HepG2 (cell line): ENCODE data around the gene SZRD1. TPM values are rescaled to one million over a fixed set of nuclear protein-coding genes. Genes with fewer than 3 reads are reported as not detected.

Experiments
- ARHGAP35 ChIP-seq: sonication (generic); formaldehyde crosslinking; IDR thresholded peaks from 2 replicates; pipeline ENCODE4 v1.9.0; 2022; ENCODE audit warnings: mild to moderate bottlenecking, inconsistent platforms, moderate library complexity, missing genetic modification reagents, borderline replicate concordance
- BHLHE40 ChIP-seq: IDR thresholded peaks from 2 replicates; pipeline ENCODE4 v1.6.1; 2011; ENCODE audit warnings: low read length, improper control_type of control experiment
- DNMT3B ChIP-seq: conservative IDR thresholded peaks from 2 replicates; pipeline ENCODE4 v1.6.1; 2016; ENCODE audit warnings: missing biosample characterization, control low read depth
- HNRNPK ChIP-seq: fragments of 200-400 bp; formaldehyde crosslinking; IDR thresholded peaks from 2 replicates; pipeline ENCODE4 v1.6.1; 2018; ENCODE audit warnings: low read length, low read depth, moderate library complexity, mild to moderate bottlenecking; ENCODE audit not compliant: poor library complexity, severe bottlenecking
- HOXD1 ChIP-seq: sonication (generic); formaldehyde crosslinking; IDR thresholded peaks from 2 replicates; pipeline ENCODE4 v1.5.0; 2020; ENCODE audit warnings: missing genetic modification reagents
- PCBP1 ChIP-seq: fragments of 200-400 bp; formaldehyde crosslinking; IDR thresholded peaks from 2 replicates; pipeline ENCODE4 v1.6.1; 2017; ENCODE audit warnings: mild to moderate bottlenecking, low read depth, low read length, borderline replicate concordance
- ZNF20 ChIP-seq: sonication (generic); formaldehyde crosslinking; IDR thresholded peaks from 2 replicates; pipeline ENCODE4 v1.4.0; 2020; ENCODE audit warnings: mild to moderate bottlenecking, moderate library complexity, missing genetic modification reagents
- ZNF430 ChIP-seq: sonication (generic); formaldehyde crosslinking; IDR thresholded peaks from 2 replicates; pipeline ENCODE4 v1.9.0; 2021; ENCODE audit warnings: mild to moderate bottlenecking, missing genetic modification reagents
- ZNF788 ChIP-seq: sonication (generic); formaldehyde crosslinking; IDR thresholded peaks from 2 replicates; pipeline ENCODE4 v1.5.0; 2020; ENCODE audit warnings: mild to moderate bottlenecking, missing genetic modification reagents, borderline replicate concordance
- ZNF790 ChIP-seq: sonication (generic); formaldehyde crosslinking; IDR thresholded peaks from 2 replicates; pipeline ENCODE4 v1.8.0; 2022; ENCODE audit warnings: missing genetic modification reagents, mild to moderate bottlenecking, borderline replicate concordance
- polyA plus RNA-seq, 8 experiments: library from polyadenylated mRNA; depleted of rRNA in 3 of 8; stranded (reverse) in 7 of 8; unstranded in 1 of 8; fragments of >200 nt; fragmentation: Illumina TruSeq in 4 of 8; extraction: Trizol in 4 of 8; gene quantifications; 2 replicates each; pipeline versions ENCODE4 v1.2.1 to v1.2.3, GENCODE V29; 2011 to 2016; ENCODE audit warnings: low read depth in 4 of 8, missing spikeins in 1 of 8, mixed read lengths in 1 of 8; ENCODE audit not compliant: insufficient read depth in 1 of 8
- total RNA-seq, 5 experiments: library from RNA; depleted of rRNA; stranded (reverse); fragments of >200 nt; fragmentation: Illumina TruSeq; extraction: Trizol; gene quantifications; 2 replicates each; pipeline ENCODE4 v1.2.3, GENCODE V29; 2016; ENCODE audit warnings: low read depth in 1 of 5
- TF ChIP-seq, protein P1 (sequence below): sonication (generic); formaldehyde crosslinking; IDR thresholded peaks from 2 replicates; pipeline ENCODE4 v1.4.0; 2020; ENCODE audit warnings: missing genetic modification reagents
- TF ChIP-seq, protein P2 (sequence below), 2 experiments: sonication (generic) in 1 of 2; formaldehyde crosslinking in 1 of 2; IDR thresholded peaks; 2 replicates each; pipeline versions ENCODE4 v1.5.1 to v1.6.1; 2011 to 2020; ENCODE audit warnings: borderline replicate concordance in 1 of 2, low read depth in 1 of 2, low read length in 1 of 2, mild to moderate bottlenecking in 1 of 2, missing genetic modification reagents in 1 of 2, moderate library complexity in 1 of 2
- TF ChIP-seq, protein P3 (sequence below): IDR thresholded peaks from 2 replicates; pipeline ENCODE4 v1.6.1; 2016; ENCODE audit warnings: missing genetic modification reagents, missing compliant biosample characterization
- TF ChIP-seq, protein P4 (sequence below): sonication (generic); formaldehyde crosslinking; IDR thresholded peaks from 2 replicates; pipeline ENCODE4 v1.4.0; 2020; ENCODE audit warnings: missing genetic modification reagents, borderline replicate concordance
- TF ChIP-seq, protein P5 (sequence below): sonication (generic); formaldehyde crosslinking; IDR thresholded peaks from 2 replicates; pipeline ENCODE4 v1.8.1; 2023; ENCODE audit warnings: mild to moderate bottlenecking, missing genetic modification reagents
- TF ChIP-seq, protein P6 (sequence below): sonication (generic); formaldehyde crosslinking; IDR thresholded peaks from 2 replicates; pipeline ENCODE4 v1.5.0; 2020; ENCODE audit warnings: missing genetic modification reagents

SZRD1 gene
- total and polyA plus RNA-seq, 2 of the 13 experiments (the other 11 are each of a cell fraction or from before 2014, with no cell fraction given) = 28.5 to 41.4 TPM

DNA sequence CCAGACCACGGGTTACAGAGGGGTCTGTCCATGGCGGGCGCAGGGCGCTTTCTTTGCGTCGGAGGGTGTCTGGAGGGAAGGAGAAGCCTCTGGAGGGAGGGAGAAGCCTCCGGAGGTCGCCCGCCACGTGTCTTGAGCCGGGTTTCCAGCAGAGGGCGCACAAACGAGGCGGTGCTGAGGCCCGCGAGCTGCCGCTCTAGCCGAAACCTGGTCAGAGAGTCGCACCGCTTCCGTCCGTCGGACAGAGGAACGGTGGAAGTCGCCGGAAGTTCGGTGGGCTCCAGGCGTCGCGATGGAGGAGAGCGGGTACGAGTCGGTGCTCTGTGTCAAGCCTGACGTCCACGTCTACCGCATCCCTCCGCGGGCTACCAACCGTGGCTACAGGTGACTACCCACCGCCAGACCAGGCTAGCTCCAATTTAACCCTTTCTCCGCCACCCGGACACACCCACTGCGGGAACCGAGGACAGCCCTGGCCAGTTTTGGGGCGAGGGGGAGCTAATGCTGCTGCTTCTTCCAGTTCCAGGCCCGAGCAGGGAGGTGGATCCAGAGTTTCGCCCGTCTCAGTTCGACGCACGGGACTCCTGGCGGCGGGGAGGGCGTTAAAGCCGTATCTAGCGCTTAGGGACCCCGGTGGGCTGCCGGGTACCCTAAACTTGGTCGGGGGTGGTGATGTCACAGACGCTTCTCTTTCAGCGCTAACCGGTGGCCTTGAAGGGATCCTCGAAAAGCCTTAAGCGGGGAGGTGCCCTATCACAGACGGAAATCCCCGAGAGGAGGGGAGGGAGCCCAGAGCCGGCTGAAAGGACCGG lies 73.6 kb downstream of the SZRD1 start, which contains the start of gene NECAP2 (continued):
- peak; percentile 52; the same call in 1 of the 2 replicates for TF ChIP-seq PCBP1
- 0 out of 2 replicates have a peak, but pooled peaks have one; percentile 56 for TF ChIP-seq DNMT3B (CRISPR knock-in tag)
- TF ChIP-seq BHLHE40 = peak; percentile 3; the same call in 1 of the 2 replicates
- TF ChIP-seq, protein P1, sequence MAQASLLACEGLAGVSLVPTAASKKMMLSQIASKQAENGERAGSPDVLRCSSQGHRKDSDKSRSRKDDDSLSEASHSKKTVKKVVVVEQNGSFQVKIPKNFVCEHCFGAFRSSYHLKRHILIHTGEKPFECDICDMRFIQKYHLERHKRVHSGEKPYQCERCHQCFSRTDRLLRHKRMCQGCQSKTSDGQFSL (CRISPR knock-in tag) = peak; percentile 79; the same call in 1 of the 2 replicates
- TF ChIP-seq HNRNPK = no peak
- TF ChIP-seq, protein P2, sequence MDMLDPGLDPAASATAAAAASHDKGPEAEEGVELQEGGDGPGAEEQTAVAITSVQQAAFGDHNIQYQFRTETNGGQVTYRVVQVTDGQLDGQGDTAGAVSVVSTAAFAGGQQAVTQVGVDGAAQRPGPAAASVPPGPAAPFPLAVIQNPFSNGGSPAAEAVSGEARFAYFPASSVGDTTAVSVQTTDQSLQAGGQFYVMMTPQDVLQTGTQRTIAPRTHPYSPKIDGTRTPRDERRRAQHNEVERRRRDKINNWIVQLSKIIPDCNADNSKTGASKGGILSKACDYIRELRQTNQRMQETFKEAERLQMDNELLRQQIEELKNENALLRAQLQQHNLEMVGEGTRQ (IDR thresholded peaks at IDR 0.05; ENCODE audit: low read depth, low read length) = no peak
- TF ChIP-seq, protein P2 (CRISPR knock-in tag; IDR thresholded peaks at IDR 0.05; ENCODE audit: borderline replicate concordance) = peak; percentile 52; the same call in 1 of the 2 replicates
- TF ChIP-seq, protein P3, sequence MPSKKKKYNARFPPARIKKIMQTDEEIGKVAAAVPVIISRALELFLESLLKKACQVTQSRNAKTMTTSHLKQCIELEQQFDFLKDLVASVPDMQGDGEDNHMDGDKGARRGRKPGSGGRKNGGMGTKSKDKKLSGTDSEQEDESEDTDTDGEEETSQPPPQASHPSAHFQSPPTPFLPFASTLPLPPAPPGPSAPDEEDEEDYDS (CRISPR knock-in tag) = peak; percentile 77
- TF ChIP-seq ZNF788 (CRISPR knock-in tag) = peak; percentile 98
- TF ChIP-seq ZNF20 (CRISPR knock-in tag) = peak; percentile 62; the same call in 1 of the 2 replicates
- TF ChIP-seq, protein P4, sequence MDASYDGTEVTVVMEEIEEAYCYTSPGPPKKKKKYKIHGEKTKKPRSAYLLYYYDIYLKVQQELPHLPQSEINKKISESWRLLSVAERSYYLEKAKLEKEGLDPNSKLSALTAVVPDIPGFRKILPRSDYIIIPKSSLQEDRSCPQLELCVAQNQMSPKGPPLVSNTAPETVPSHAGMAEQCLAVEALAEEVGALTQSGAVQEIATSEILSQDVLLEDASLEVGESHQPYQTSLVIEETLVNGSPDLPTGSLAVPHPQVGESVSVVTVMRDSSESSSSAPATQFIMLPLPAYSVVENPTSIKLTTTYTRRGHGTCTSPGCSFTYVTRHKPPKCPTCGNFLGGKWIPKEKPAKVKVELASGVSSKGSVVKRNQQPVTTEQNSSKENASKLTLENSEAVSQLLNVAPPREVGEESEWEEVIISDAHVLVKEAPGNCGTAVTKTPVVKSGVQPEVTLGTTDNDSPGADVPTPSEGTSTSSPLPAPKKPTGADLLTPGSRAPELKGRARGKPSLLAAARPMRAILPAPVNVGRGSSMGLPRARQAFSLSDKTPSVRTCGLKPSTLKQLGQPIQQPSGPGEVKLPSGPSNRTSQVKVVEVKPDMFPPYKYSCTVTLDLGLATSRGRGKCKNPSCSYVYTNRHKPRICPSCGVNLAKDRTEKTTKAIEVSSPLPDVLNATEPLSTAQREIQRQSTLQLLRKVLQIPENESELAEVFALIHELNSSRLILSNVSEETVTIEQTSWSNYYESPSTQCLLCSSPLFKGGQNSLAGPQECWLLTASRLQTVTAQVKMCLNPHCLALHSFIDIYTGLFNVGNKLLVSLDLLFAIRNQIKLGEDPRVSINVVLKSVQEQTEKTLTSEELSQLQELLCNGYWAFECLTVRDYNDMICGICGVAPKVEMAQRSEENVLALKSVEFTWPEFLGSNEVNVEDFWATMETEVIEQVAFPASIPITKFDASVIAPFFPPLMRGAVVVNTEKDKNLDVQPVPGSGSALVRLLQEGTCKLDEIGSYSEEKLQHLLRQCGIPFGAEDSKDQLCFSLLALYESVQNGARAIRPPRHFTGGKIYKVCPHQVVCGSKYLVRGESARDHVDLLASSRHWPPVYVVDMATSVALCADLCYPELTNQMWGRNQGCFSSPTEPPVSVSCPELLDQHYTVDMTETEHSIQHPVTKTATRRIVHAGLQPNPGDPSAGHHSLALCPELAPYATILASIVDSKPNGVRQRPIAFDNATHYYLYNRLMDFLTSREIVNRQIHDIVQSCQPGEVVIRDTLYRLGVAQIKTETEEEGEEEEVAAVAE = peak; percentile 91
- TF ChIP-seq, protein P5, sequence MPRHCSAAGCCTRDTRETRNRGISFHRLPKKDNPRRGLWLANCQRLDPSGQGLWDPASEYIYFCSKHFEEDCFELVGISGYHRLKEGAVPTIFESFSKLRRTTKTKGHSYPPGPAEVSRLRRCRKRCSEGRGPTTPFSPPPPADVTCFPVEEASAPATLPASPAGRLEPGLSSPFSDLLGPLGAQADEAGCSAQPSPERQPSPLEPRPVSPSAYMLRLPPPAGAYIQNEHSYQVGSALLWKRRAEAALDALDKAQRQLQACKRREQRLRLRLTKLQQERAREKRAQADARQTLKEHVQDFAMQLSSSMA (CRISPR knock-in tag) = peak; percentile 84
- TF ChIP-seq, protein P6, sequence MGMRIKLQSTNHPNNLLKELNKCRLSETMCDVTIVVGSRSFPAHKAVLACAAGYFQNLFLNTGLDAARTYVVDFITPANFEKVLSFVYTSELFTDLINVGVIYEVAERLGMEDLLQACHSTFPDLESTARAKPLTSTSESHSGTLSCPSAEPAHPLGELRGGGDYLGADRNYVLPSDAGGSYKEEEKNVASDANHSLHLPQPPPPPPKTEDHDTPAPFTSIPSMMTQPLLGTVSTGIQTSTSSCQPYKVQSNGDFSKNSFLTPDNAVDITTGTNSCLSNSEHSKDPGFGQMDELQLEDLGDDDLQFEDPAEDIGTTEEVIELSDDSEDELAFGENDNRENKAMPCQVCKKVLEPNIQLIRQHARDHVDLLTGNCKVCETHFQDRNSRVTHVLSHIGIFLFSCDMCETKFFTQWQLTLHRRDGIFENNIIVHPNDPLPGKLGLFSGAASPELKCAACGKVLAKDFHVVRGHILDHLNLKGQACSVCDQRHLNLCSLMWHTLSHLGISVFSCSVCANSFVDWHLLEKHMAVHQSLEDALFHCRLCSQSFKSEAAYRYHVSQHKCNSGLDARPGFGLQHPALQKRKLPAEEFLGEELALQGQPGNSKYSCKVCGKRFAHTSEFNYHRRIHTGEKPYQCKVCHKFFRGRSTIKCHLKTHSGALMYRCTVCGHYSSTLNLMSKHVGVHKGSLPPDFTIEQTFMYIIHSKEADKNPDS (CRISPR knock-in tag) = peak; percentile 89
- 0 out of 2 replicates have a peak, but pooled peaks have one; percentile 6 for TF ChIP-seq ARHGAP35 (CRISPR knock-in tag)
- peak; percentile 81; the same call in 1 of the 2 replicates for TF ChIP-seq ZNF430 (CRISPR knock-in tag)
- no peak; the same call in 1 of the 2 replicates for TF ChIP-seq ZNF790 (CRISPR knock-in tag)
- TF ChIP-seq HOXD1 = peak; percentile 46; the same call in 1 of the 2 replicates
